Activated T-cell treated with anti-CD3 and anti-CD28 coated beads, Interleukin-2, amount 50 U/mL, for 4 hours (primary cell): ENCODE measurements around the gene SNX4. TPM values are rescaled to one million over a fixed set of nuclear protein-coding genes. Genes with fewer than 3 reads are reported as not detected.
"Not testable (repeated sequence)": the region's sequence is repeated elsewhere in the genome, so short reads cannot be mapped to it uniquely, and the experiment has no call there.

Experiments
- ATAC-seq, 2 donors: fragments of 200-7000 bp; cut with Tn5 transposase; one replicate each; pipeline ENCODE4 v1.10.0; 2021
- DNase-seq: peaks from one replicate; pipeline ENCODE4 v3.0.0-alpha.2; 2020
- H3K27me3 Mint-ChIP-seq: one replicate; pipeline ENCODE4 v1.8.0; 2021; ENCODE audit warnings: low read depth, mixed read lengths
- H3K36me3 Mint-ChIP-seq: one replicate; pipeline ENCODE4 v1.8.0; 2022; ENCODE audit warnings: mixed read lengths; ENCODE audit not compliant: insufficient read depth
- H3K4me1 Mint-ChIP-seq: one replicate; pipeline ENCODE4 v1.8.0; 2021; ENCODE audit warnings: low read depth, mixed read lengths
- H3K4me3 Mint-ChIP-seq: one replicate; pipeline ENCODE4 v1.8.0; 2021; ENCODE audit warnings: mild to moderate bottlenecking, moderate library complexity, mixed read lengths
- H3K9me3 Mint-ChIP-seq: one replicate; pipeline ENCODE4 v1.8.0; 2021; ENCODE audit warnings: mixed read lengths
- total RNA-seq, 3 donors: library from RNA; stranded (reverse); gene quantifications; one replicate each; pipeline ENCODE4 v1.2.1, GENCODE V29; 2021

Gene SNX4
- total RNA-seq, 3 donors from 2014 or later, result 38.3 to 44.4 (median 41.8) TPM

GRCh38 chr3:125436921-125437320, 83.1 kb downstream of the SNX4 start:
- Mint-ChIP-seq H3K4me3 (no peak overlapping the region), H3K4me1 (peaks cover 3% of the 10 kb centered on the region), H3K9me3 (no peaks in the 10 kb centered on the region), H3K36me3 (no peaks in the 10 kb centered on the region), H3K27me3 (peaks cover 2% of the 10 kb centered on the region)
- no peak for DNase-seq
- ATAC-seq, result no peak

GRCh38 chr3:125435231-125435630, 84.8 kb downstream of the SNX4 start:
- H3K4me3 Mint-ChIP-seq, result no peak overlapping the region
- no peak for ATAC-seq
- H3K4me1 Mint-ChIP-seq, result peaks cover 3% of the 10 kb centered on the region
- no peak for DNase-seq
- no peaks in the 10 kb centered on the region for H3K9me3 Mint-ChIP-seq
- peaks cover 2% of the 10 kb centered on the region for H3K27me3 Mint-ChIP-seq
- no peaks in the 10 kb centered on the region for H3K36me3 Mint-ChIP-seq

GRCh38 chr3:125434582-125435011, 85.4 kb downstream of the SNX4 start:
- peaks cover 3% of the 10 kb centered on the region for H3K4me1 Mint-ChIP-seq
- no peak overlapping the region for H3K4me3 Mint-ChIP-seq
- H3K36me3 Mint-ChIP-seq, result no peaks in the 10 kb centered on the region
- peaks cover 2% of the 10 kb centered on the region for H3K27me3 Mint-ChIP-seq
- peak in 1 of 2 donors; percentile 50 for ATAC-seq
- DNase-seq, result no peak
- H3K9me3 Mint-ChIP-seq, result no peaks in the 10 kb centered on the region

GRCh38 chr3:125433611-125434041, 86.4 kb downstream of the SNX4 start:
- H3K27me3 Mint-ChIP-seq, result peaks cover 2% of the 10 kb centered on the region
- ATAC-seq, result no peak
- no peak overlapping the region for H3K4me3 Mint-ChIP-seq
- no peak for DNase-seq
- no peaks in the 10 kb centered on the region for H3K36me3 Mint-ChIP-seq
- H3K4me1 Mint-ChIP-seq, result peaks cover 3% of the 10 kb centered on the region
- no peaks in the 10 kb centered on the region for H3K9me3 Mint-ChIP-seq

- ATAC-seq (no peak), DNase-seq (no peak)
- Mint-ChIP-seq H3K27me3 (peaks cover 2% of the 10 kb centered on the region), H3K36me3 (no peaks in the 10 kb centered on the region), H3K9me3 (no peaks in the 10 kb centered on the region), H3K4me1 (peaks cover 3% of the 10 kb centered on the region), H3K4me3 (no peak overlapping the region)
These were observed 86.9 kb downstream of the SNX4 start for GRCh38 chr3:125433091-125433534.

- peaks cover 2% of the 10 kb centered on the region for H3K27me3 Mint-ChIP-seq
- H3K9me3 Mint-ChIP-seq, result no peaks in the 10 kb centered on the region
- no peaks in the 10 kb centered on the region for H3K36me3 Mint-ChIP-seq
- DNase-seq (no peak), ATAC-seq (no peak)
- H3K4me1 Mint-ChIP-seq, result peaks cover 3% of the 10 kb centered on the region
- H3K4me3 Mint-ChIP-seq, result no peak overlapping the region
These were observed 87.9 kb downstream of the SNX4 start for GRCh38 chr3:125431912-125432790.

- Mint-ChIP-seq H3K4me3 (no peak overlapping the region), H3K4me1 (peaks cover 3% of the 10 kb centered on the region), H3K9me3 (no peaks in the 10 kb centered on the region), H3K27me3 (peaks cover 2% of the 10 kb centered on the region), H3K36me3 (no peaks in the 10 kb centered on the region)
- no peak for DNase-seq
- no peak for ATAC-seq
These were observed 88.6 kb downstream of the SNX4 start for GRCh38 chr3:125431391-125431790.

- DNase-seq (no peak), ATAC-seq (no peak)
- Mint-ChIP-seq H3K9me3 (no peaks in the 10 kb centered on the region), H3K4me3 (no peak overlapping the region), H3K27me3 (peaks cover 2% of the 10 kb centered on the region), H3K36me3 (no peaks in the 10 kb centered on the region), H3K4me1 (no peaks in the 10 kb centered on the region)
These were observed 91.7 kb downstream of the SNX4 start for GRCh38 chr3:125428216-125428830.

- ATAC-seq, result no peak
- Mint-ChIP-seq H3K4me1 (no peaks in the 10 kb centered on the region), H3K27me3 (peaks cover 4% of the 10 kb centered on the region), H3K36me3 (peaks cover 3% of the 10 kb centered on the region), H3K4me3 (no peak overlapping the region), H3K9me3 (peaks cover 4% of the 10 kb centered on the region)
- no peak for DNase-seq
These were observed 101.7 kb downstream of the SNX4 start for GRCh38 chr3:125418306-125418705.

- H3K9me3 Mint-ChIP-seq, result peaks cover 4% of the 10 kb centered on the region
- no peaks in the 10 kb centered on the region for H3K4me1 Mint-ChIP-seq
- DNase-seq, result no peak
- no peak overlapping the region for H3K4me3 Mint-ChIP-seq
- peaks cover 3% of the 10 kb centered on the region for H3K36me3 Mint-ChIP-seq
- ATAC-seq, result no peak
- peaks cover 8% of the 10 kb centered on the region for H3K27me3 Mint-ChIP-seq
These were observed 103.8 kb downstream of the SNX4 start for GRCh38 chr3:125416235-125416634.

- H3K4me1 Mint-ChIP-seq, result no peaks in the 10 kb centered on the region
- H3K9me3 Mint-ChIP-seq, result peaks cover 4% of the 10 kb centered on the region
- H3K27me3 Mint-ChIP-seq, result peaks cover 13% of the 10 kb centered on the region
- peaks cover 3% of the 10 kb centered on the region for H3K36me3 Mint-ChIP-seq
- no peak for ATAC-seq
- no peak overlapping the region for H3K4me3 Mint-ChIP-seq
- no peak for DNase-seq
These were observed 105.3 kb downstream of the SNX4 start for GRCh38 chr3:125414669-125415068.

- ATAC-seq (no peak), DNase-seq (no peak)
- Mint-ChIP-seq H3K4me1 (no peaks in the 10 kb centered on the region), H3K36me3 (no peaks in the 10 kb centered on the region), H3K9me3 (no peaks in the 10 kb centered on the region), H3K27me3 (peaks cover 15% of the 10 kb centered on the region), H3K4me3 (no peak overlapping the region)
These were observed 109.1 kb downstream of the SNX4 start for GRCh38 chr3:125410922-125411321.

- no peaks in the 10 kb centered on the region for H3K36me3 Mint-ChIP-seq
- no peaks in the 10 kb centered on the region for H3K4me1 Mint-ChIP-seq
- H3K4me3 Mint-ChIP-seq, result no peak overlapping the region
- no peak for ATAC-seq
- no peak for DNase-seq
- H3K27me3 Mint-ChIP-seq, result peaks cover 9% of the 10 kb centered on the region
- peaks cover 9% of the 10 kb centered on the region for H3K9me3 Mint-ChIP-seq
These were observed 113.9 kb downstream of the SNX4 start for GRCh38 chr3:125406070-125406469.

GRCh38 chr3:125405515-125405914, 114.5 kb downstream of the SNX4 start:
- not testable (repeated sequence) for H3K9me3 Mint-ChIP-seq, H3K4me1 Mint-ChIP-seq, H3K36me3 Mint-ChIP-seq, ATAC-seq, H3K4me3 Mint-ChIP-seq, DNase-seq, H3K27me3 Mint-ChIP-seq

- H3K36me3 Mint-ChIP-seq, result no peaks in the 10 kb centered on the region
- H3K4me1 Mint-ChIP-seq, result no peaks in the 10 kb centered on the region
- H3K27me3 Mint-ChIP-seq, result peaks cover 4% of the 10 kb centered on the region
- DNase-seq, result no peak
- ATAC-seq, result no peak
- H3K9me3 Mint-ChIP-seq, result peaks cover 9% of the 10 kb centered on the region
- H3K4me3 Mint-ChIP-seq, result no peak overlapping the region
These were observed 116.2 kb downstream of the SNX4 start for GRCh38 chr3:125403789-125404188.
